Mesenchymal stem cell (in vitro differentiated cells and primary cell): ENCODE results near the gene CSF1R.

ENCODE experiments used
- DNase-seq: peaks from one replicate; pipeline ENCODE4 v3.0.0-alpha.2; 2013
- H2AFZ ChIP-seq: one replicate; pipeline ENCODE4 v1.6.1; 2013; ENCODE audit warnings: low read depth, mild to moderate bottlenecking, control low read depth, inconsistent platforms, low read length, moderate library complexity
- H2AK5ac ChIP-seq: 2 replicates; pipeline ENCODE4 v1.6.1; 2013; ENCODE audit warnings: low read length, moderate library complexity, mild to moderate bottlenecking, inconsistent platforms; ENCODE audit not compliant: severe bottlenecking
- H2BK120ac ChIP-seq: one replicate; pipeline ENCODE4 v1.6.1; 2013; ENCODE audit warnings: low read depth, mild to moderate bottlenecking, inconsistent platforms, low read length, moderate library complexity
- H2BK12ac ChIP-seq, 2 experiments: one replicate each; pipeline ENCODE4 v1.6.1; 2013; ENCODE audit warnings: inconsistent platforms in 2 of 2, low read length in 2 of 2, mild to moderate bottlenecking in 2 of 2, moderate library complexity in 2 of 2, control low read depth in 1 of 2
- H2BK15ac ChIP-seq: one replicate; pipeline ENCODE4 v1.6.1; 2013; ENCODE audit warnings: mild to moderate bottlenecking, low read depth, inconsistent platforms; ENCODE audit not compliant: poor library complexity, severe bottlenecking
- H2BK5ac ChIP-seq: 2 replicates; pipeline ENCODE4 v1.6.1; 2013; ENCODE audit warnings: low read depth, mild to moderate bottlenecking, low read length, control low read depth, inconsistent platforms; ENCODE audit not compliant: poor library complexity, severe bottlenecking
- H3K14ac ChIP-seq, 2 experiments: one replicate each; pipeline ENCODE4 v1.6.1; 2013; ENCODE audit warnings: inconsistent platforms in 2 of 2, low read length in 2 of 2, control low read depth in 1 of 2, mild to moderate bottlenecking in 1 of 2, moderate library complexity in 1 of 2
- H3K18ac ChIP-seq, 2 experiments: one replicate each; pipeline ENCODE4 v1.6.1; 2013; ENCODE audit warnings: inconsistent platforms in 2 of 2, low read length in 2 of 2, control low read depth in 1 of 2, low read depth in 1 of 2, mild to moderate bottlenecking in 1 of 2
- H3K23ac ChIP-seq, 2 experiments: one replicate each; pipeline ENCODE4 v1.6.1; 2013; ENCODE audit warnings: inconsistent platforms in 2 of 2, low read length in 2 of 2, mild to moderate bottlenecking in 2 of 2, moderate library complexity in 2 of 2, control low read depth in 1 of 2
- H3K27ac ChIP-seq: 2 replicates; pipeline ENCODE4 v1.5.1; 2013; ENCODE audit warnings: mild to moderate bottlenecking, moderate library complexity, low read length, control low read depth, inconsistent platforms; ENCODE audit not compliant: poor library complexity, severe bottlenecking
- H3K27me3 ChIP-seq, 2 experiments: 2 replicates each; pipeline versions ENCODE4 v1.6.1 to v1.7.0; 2013; ENCODE audit warnings: low read length in 2 of 2, mild to moderate bottlenecking in 2 of 2, moderate library complexity in 2 of 2, control low read depth in 1 of 2, inconsistent platforms in 1 of 2; ENCODE audit not compliant: control insufficient read depth in 1 of 2, insufficient read depth in 1 of 2
- H3K36me3 ChIP-seq, 2 experiments: 2 replicates each; pipeline versions ENCODE4 v1.6.1 to v1.7.0; 2013; ENCODE audit warnings: low read length in 2 of 2, control low read depth in 1 of 2, inconsistent platforms in 1 of 2, low read depth in 1 of 2, mild to moderate bottlenecking in 1 of 2; ENCODE audit not compliant: insufficient read depth in 2 of 2, control insufficient read depth in 1 of 2
- H3K4ac ChIP-seq, 2 experiments: one replicate each; pipeline ENCODE4 v1.6.1; 2013; ENCODE audit warnings: inconsistent platforms in 2 of 2, low read length in 2 of 2, mild to moderate bottlenecking in 2 of 2, moderate library complexity in 2 of 2, control low read depth in 1 of 2, low read depth in 1 of 2
- H3K4me1 ChIP-seq: 2 replicates; pipeline ENCODE4 v1.6.1; 2013; ENCODE audit warnings: low read depth, low read length, control low read depth; ENCODE audit not compliant: control insufficient read depth, insufficient read depth
- H3K4me2 ChIP-seq: 2 replicates; pipeline ENCODE4 v1.6.1; 2013; ENCODE audit warnings: low read length, mild to moderate bottlenecking, inconsistent platforms; ENCODE audit not compliant: poor library complexity, severe bottlenecking
- H3K4me3 ChIP-seq, 2 experiments: 2 replicates each; pipeline versions ENCODE4 v1.5.1 to v1.7.0; 2013; ENCODE audit warnings: low read length in 2 of 2, mild to moderate bottlenecking in 2 of 2, control low read depth in 1 of 2, low read depth in 1 of 2; ENCODE audit not compliant: insufficient read depth in 1 of 2
- H3K79me1 ChIP-seq: replicated peaks from 2 replicates; pipeline ENCODE4 v1.6.1; 2013; ENCODE audit warnings: mild to moderate bottlenecking, control low read depth, low read length, inconsistent platforms; ENCODE audit not compliant: poor library complexity, severe bottlenecking
- H3K9ac ChIP-seq: 2 replicates; pipeline ENCODE4 v1.7.0; 2013; ENCODE audit warnings: mild to moderate bottlenecking, low read length, moderate library complexity
- H3K9me3 ChIP-seq: 2 replicates; pipeline ENCODE4 v1.7.0; 2013; ENCODE audit warnings: mild to moderate bottlenecking, low read length; ENCODE audit not compliant: control insufficient read depth
- H4K8ac ChIP-seq: one replicate; pipeline ENCODE4 v1.6.1; 2013; ENCODE audit warnings: inconsistent platforms, mild to moderate bottlenecking, low read length, moderate library complexity
- H4K91ac ChIP-seq: one replicate; pipeline ENCODE4 v1.6.1; 2013; ENCODE audit warnings: mild to moderate bottlenecking, low read length, inconsistent platforms
- WGBS: methylation state at CpG from one replicate; pipeline ENCODE4 v1.1.7; 2013; ENCODE audit warnings: mixed read lengths; 5-methylcytosine and 5-hydroxymethylcytosine counted together

CSF1R gene

GRCh38 chr5:150013931-150014330 lies 72.4 kb downstream of the CSF1R start:
- Histone ChIP-seq H3K27me3 (no peaks in the 10 kb centered on the region), H2BK12ac (no peak overlapping the region), H4K91ac (no peak overlapping the region), H3K79me1 (peaks cover 28% of the 10 kb centered on the region), H3K23ac (no peak overlapping the region), H3K4ac (no peak overlapping the region), H3K4me2 (no peak overlapping the region), H2AK5ac (no peak overlapping the region), H3K4me1 (peaks cover 3% of the 10 kb centered on the region), H3K36me3 (peaks cover 33 to 85% of the 10 kb centered on the region in 2 experiments), H2BK5ac (no peak overlapping the region), H2BK15ac (no peak overlapping the region), H3K9me3 (peaks cover 18% of the 10 kb centered on the region), H3K27ac (no peak overlapping the region), H3K9ac (no peak overlapping the region), H2AFZ (no peak overlapping the region), H3K18ac (no peak overlapping the region), H3K14ac (no peak overlapping the region), H3K4me3 (no peak overlapping the region), H2BK120ac (no peak overlapping the region), H4K8ac (no peak overlapping the region)
- DNase-seq: no peak
- WGBS: 98% methylated on average over 4 of the region's 4 CpGs

- no peak overlapping the region for H3K4me2 ChIP-seq
- H2BK12ac ChIP-seq: no peak overlapping the region
- no peak overlapping the region for H3K27ac ChIP-seq
- no peak overlapping the region for H2AFZ ChIP-seq
- H3K79me1 ChIP-seq: peaks cover 32% of the 10 kb centered on the region
- peaks cover 2% of the 10 kb centered on the region for H3K4me1 ChIP-seq
- no peak overlapping the region for H2BK5ac ChIP-seq
- H3K9ac ChIP-seq: peak overlapping the region; percentile 17
- no peak overlapping the region for H2AK5ac ChIP-seq
- peaks cover 6% of the 10 kb centered on the region for H3K9me3 ChIP-seq
- H3K23ac ChIP-seq: no peak overlapping the region
- no peak overlapping the region for H4K8ac ChIP-seq
- no peaks in the 10 kb centered on the region for H3K27me3 ChIP-seq
- H3K4ac ChIP-seq: no peak overlapping the region
- DNase-seq: peak; percentile 10
- H4K91ac ChIP-seq: no peak overlapping the region
- WGBS: 99% methylated on average over 6 of the region's 6 CpGs
- no peak overlapping the region for H3K4me3 ChIP-seq
- H3K14ac ChIP-seq: no peak overlapping the region
- no peak overlapping the region for H2BK15ac ChIP-seq
- no peak overlapping the region for H3K18ac ChIP-seq
- no peak overlapping the region for H2BK120ac ChIP-seq
- H3K36me3 ChIP-seq: peaks cover 22 to 94% of the 10 kb centered on the region in 2 experiments
Measured at GRCh38 chr5:150009671-150010387, 76.5 kb downstream of the CSF1R start.

- peaks cover 16 to 78% of the 10 kb centered on the region in 2 experiments for H3K36me3 ChIP-seq
- no peak overlapping the region for H3K23ac ChIP-seq
- no peak overlapping the region for H2BK5ac ChIP-seq
- no peak overlapping the region for H2BK15ac ChIP-seq
- H3K27me3 ChIP-seq: no peaks in the 10 kb centered on the region
- peaks cover 4% of the 10 kb centered on the region for H3K4me1 ChIP-seq
- H4K8ac ChIP-seq: no peak overlapping the region
- peaks cover 31% of the 10 kb centered on the region for H3K79me1 ChIP-seq
- no peak overlapping the region for H3K14ac ChIP-seq
- H2BK120ac ChIP-seq: no peak overlapping the region
- H3K4me2 ChIP-seq: no peak overlapping the region
- H3K18ac ChIP-seq: no peak overlapping the region
- H3K9me3 ChIP-seq: no peaks in the 10 kb centered on the region
- no peak overlapping the region for H3K27ac ChIP-seq
- no peak overlapping the region for H3K4ac ChIP-seq
- no peak overlapping the region for H2AFZ ChIP-seq
- no peak for DNase-seq
- H2BK12ac ChIP-seq: no peak overlapping the region
- H2AK5ac ChIP-seq: no peak overlapping the region
- H3K4me3 ChIP-seq: no peak overlapping the region
- no peak overlapping the region for H4K91ac ChIP-seq
- no peak overlapping the region for H3K9ac ChIP-seq
Measured at GRCh38 chr5:150007050-150007449, 79.3 kb downstream of the CSF1R start.

GRCh38 chr5:150006318-150006717 lies 80.0 kb downstream of the CSF1R start:
- Histone ChIP-seq H4K91ac (no peak overlapping the region), H3K9me3 (no peaks in the 10 kb centered on the region), H3K4me3 (no peak overlapping the region), H2BK12ac (no peak overlapping the region), H3K27ac (no peak overlapping the region), H3K4me2 (no peak overlapping the region), H2BK5ac (no peak overlapping the region), H3K36me3 (peaks cover 15 to 74% of the 10 kb centered on the region in 2 experiments), H2BK120ac (no peak overlapping the region), H3K9ac (no peak overlapping the region), H3K23ac (no peak overlapping the region), H3K27me3 (no peaks in the 10 kb centered on the region), H3K14ac (no peak overlapping the region), H2BK15ac (no peak overlapping the region), H4K8ac (no peak overlapping the region), H3K4me1 (peaks cover 4% of the 10 kb centered on the region), H3K18ac (no peak overlapping the region), H3K79me1 (peaks cover 31% of the 10 kb centered on the region), H3K4ac (no peak overlapping the region), H2AFZ (no peak overlapping the region), H2AK5ac (no peak overlapping the region)
- 100% methylated on average over 3 of the region's 4 CpGs for WGBS
- no peak for DNase-seq
